Kidney (tissue), 14 donors: Measurements from ENCODE around the gene LAMA1. TPM values are rescaled to one million over a fixed set of nuclear protein-coding genes. Genes with fewer than 3 reads are reported as not detected.
A peak's percentile ranks its signal among the peaks of the same experiment; 100 is the strongest.

Experiments used
- DNase-seq, 5 donors: peaks; one replicate each; pipeline ENCODE4 v3.0.0-alpha.2; 2013 to 2020
- FAIRE-seq: peaks from 2 replicates; lab custom pipeline; 2012; peaks lifted over from hg19 to GRCh38; lab: Jason Lieb, UNC
- H3K27ac ChIP-seq, 2 donors: one replicate each; pipeline ENCODE4 v1.7.0; 2013; ENCODE audit warnings: low read depth in 2 of 2, low read length in 2 of 2, inconsistent platforms in 1 of 2
- H3K27me3 ChIP-seq: one replicate; pipeline ENCODE4 v1.7.1; 2013; ENCODE audit warnings: low read length, inconsistent platforms; ENCODE audit not compliant: control insufficient read depth, insufficient read depth
- H3K36me3 ChIP-seq, 3 donors: one replicate each; pipeline versions ENCODE4 v1.7.0 to v1.7.1; 2013; ENCODE audit warnings: low read length in 3 of 3, control low read depth in 1 of 3, inconsistent platforms in 1 of 3; ENCODE audit not compliant: insufficient read depth in 3 of 3, control insufficient read depth in 2 of 3
- H3K4me1 ChIP-seq, 3 donors: one replicate each; pipeline versions ENCODE4 v1.7.0 to v1.7.1; 2013; ENCODE audit warnings: low read length in 3 of 3, inconsistent platforms in 1 of 3, low read depth in 1 of 3; ENCODE audit not compliant: control insufficient read depth in 2 of 3, insufficient read depth in 2 of 3
- H3K4me3 ChIP-seq, 3 donors: one replicate each; pipeline versions ENCODE4 v1.7.0 to v1.8.1; 2013; ENCODE audit warnings: low read length in 3 of 3, control low read depth in 1 of 3, inconsistent platforms in 1 of 3
- H3K9ac ChIP-seq, 3 donors: one replicate each; pipeline versions ENCODE4 v1.7.0 to v1.7.1; 2013; ENCODE audit warnings: low read length in 3 of 3, control low read depth in 1 of 3, inconsistent platforms in 1 of 3
- H3K9me3 ChIP-seq, 3 donors: one replicate each; pipeline versions ENCODE4 v1.7.0 to v1.7.1; 2013; ENCODE audit warnings: low read length in 3 of 3, control low read depth in 1 of 3, inconsistent platforms in 1 of 3; ENCODE audit not compliant: control insufficient read depth in 2 of 3, insufficient read depth in 1 of 3
- intact Hi-C: fragments of 100-400 bp; cut with DNase I; formaldehyde crosslinking; loops from one replicate; pipeline ENCODE4 v1.11.1; 2022
- polyA plus RNA-seq: library from polyadenylated mRNA; stranded (reverse); fragments of 350-450 nt; fragmentation: Illumina TruSeq; extraction: RNeasy Lipid Tissue Mini Kit (QIAGEN cat#74804); gene quantifications from one replicate; pipeline ENCODE4 v1.2.3, GENCODE V29; 2014; ENCODE audit warnings: low read depth, low replicate concordance; ENCODE audit not compliant: insufficient read depth
- total RNA-seq: library from RNA; stranded (reverse); fragmentation: NEBNext Ultra II Directional; extraction: Animal tissue kit (Norgen Biotek cat#: 25700); gene quantifications from one replicate; pipeline ENCODE4 v1.2.1, GENCODE V29; 2021
- TF ChIP-seq, protein P1 (sequence below): IDR thresholded peaks from 3 replicates; pipeline ENCODE4 v1.5.1; 2012; ENCODE audit warnings: mild to moderate bottlenecking, moderate library complexity, borderline replicate concordance; ENCODE audit not compliant: insufficient read depth; ENCODE audit errors: extremely low read depth
- donor health status: control.
- donor health status: control.
- donor health status: control.
- donor health status: control.
- donor health status: control.
- donor health status: DM: yes; HTN: yes; CAD: no.
- donor health status: Normal renal cell carcinoma (clear cell type).

The LAMA1 gene
- total and polyA plus RNA-seq, 2 donors from 2014 or later: 10.7 to 14.1 TPM

DNA sequence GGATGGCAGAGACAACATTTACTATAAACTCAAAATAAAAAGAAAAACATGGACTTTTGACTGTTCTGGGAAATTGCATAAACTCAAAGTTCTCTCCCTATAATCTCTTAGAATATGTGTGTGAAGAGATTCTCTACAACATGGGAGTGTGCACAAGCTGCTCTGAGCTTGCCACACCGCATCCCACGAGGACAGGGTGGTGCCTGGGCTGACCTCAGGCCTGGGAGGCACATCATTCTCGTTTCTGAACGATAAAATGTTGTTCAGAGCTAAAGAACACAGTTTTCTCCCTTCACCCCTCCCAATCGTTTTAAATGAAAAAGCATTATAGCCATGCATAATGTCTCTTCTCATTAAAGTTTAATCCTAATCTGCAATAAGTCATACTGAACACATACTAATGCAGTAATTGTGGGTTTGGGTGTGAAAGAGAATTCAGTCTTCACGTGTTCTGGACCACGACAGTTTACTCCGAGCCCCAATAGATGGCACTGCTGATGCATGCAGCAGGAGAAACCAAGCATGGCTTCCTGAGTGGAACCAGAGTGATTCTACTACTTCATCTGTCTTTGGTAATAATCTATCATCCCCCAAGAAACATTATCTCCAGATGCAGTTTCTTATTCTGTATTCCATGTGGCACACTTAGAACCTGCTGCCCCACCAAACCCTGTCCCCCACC lies 46.9 kb upstream of the LAMA1 start:
- TF ChIP-seq, protein P1, sequence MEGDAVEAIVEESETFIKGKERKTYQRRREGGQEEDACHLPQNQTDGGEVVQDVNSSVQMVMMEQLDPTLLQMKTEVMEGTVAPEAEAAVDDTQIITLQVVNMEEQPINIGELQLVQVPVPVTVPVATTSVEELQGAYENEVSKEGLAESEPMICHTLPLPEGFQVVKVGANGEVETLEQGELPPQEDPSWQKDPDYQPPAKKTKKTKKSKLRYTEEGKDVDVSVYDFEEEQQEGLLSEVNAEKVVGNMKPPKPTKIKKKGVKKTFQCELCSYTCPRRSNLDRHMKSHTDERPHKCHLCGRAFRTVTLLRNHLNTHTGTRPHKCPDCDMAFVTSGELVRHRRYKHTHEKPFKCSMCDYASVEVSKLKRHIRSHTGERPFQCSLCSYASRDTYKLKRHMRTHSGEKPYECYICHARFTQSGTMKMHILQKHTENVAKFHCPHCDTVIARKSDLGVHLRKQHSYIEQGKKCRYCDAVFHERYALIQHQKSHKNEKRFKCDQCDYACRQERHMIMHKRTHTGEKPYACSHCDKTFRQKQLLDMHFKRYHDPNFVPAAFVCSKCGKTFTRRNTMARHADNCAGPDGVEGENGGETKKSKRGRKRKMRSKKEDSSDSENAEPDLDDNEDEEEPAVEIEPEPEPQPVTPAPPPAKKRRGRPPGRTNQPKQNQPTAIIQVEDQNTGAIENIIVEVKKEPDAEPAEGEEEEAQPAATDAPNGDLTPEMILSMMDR: no peak
- Histone ChIP-seq H3K9ac (no peak overlapping the region), H3K4me1 (no peaks in the 10 kb centered on the region), H3K27ac (no peak overlapping the region), H3K9me3 (no peaks in the 10 kb centered on the region), H3K27me3 (no peaks in the 10 kb centered on the region), H3K36me3 (no peaks in the 10 kb centered on the region), H3K4me3 (no peak overlapping the region)
- FAIRE-seq (no peak), DNase-seq (peak in 2 of 5 donors; percentile 26 to 41)
- intact Hi-C loops: no loop called here

DNA sequence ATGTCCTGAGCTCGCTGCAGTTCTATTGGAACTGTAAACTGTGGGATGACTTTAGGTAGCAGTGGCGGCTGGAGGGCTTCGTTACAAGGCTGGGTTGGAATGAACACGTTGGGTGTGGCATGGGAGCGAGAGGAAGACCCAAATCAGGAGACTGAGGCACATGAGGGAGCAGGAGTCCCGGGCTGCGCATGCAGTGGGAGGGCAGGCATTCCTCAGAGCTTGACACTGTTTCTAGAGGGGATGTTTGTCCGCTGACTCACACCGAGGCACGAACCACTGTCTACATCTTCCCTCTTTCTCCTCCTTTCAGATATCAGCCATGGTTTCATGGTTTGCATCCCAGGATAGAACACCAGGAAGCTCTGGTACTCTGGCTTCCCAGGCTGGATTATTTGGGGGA lies 40.6 kb upstream of the LAMA1 start:
- H3K27ac ChIP-seq: no peak overlapping the region
- DNase-seq (no peak), FAIRE-seq (no peak)
- H3K36me3 ChIP-seq: no peaks in the 10 kb centered on the region
- H3K9me3 ChIP-seq: no peaks in the 10 kb centered on the region
- intact Hi-C loops: no loop called here
- H3K4me1 ChIP-seq: no peaks in the 10 kb centered on the region
- no peaks in the 10 kb centered on the region for H3K27me3 ChIP-seq
- TF ChIP-seq, protein P1: no peak
- H3K9ac ChIP-seq: no peak overlapping the region
- no peak overlapping the region for H3K4me3 ChIP-seq

DNA sequence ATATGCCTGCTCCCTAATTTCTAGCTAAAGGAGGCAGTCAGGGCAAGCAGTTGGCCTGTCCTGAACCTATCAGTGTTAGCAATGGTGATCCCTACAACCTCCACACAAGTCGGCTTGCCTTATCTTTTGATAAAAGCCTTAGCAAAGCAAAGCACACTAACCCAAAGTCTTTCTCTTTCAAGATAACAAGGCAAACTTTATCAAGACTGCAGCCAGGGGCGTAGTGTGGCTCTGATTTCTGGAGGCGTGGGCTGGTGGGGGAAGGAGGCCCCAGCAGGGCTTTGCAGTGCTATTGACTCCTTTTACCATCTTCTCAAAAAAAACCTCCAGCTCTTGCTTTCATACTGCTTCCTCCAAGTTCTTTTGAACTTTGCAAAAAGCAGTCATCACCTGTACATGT lies 40.2 kb upstream of the LAMA1 start:
- DNase-seq: no peak
- FAIRE-seq: no peak
- H3K4me3 ChIP-seq: no peak overlapping the region
- TF ChIP-seq, protein P1: no peak
- H3K9me3 ChIP-seq: no peaks in the 10 kb centered on the region
- no peaks in the 10 kb centered on the region for H3K4me1 ChIP-seq
- H3K27me3 ChIP-seq: no peaks in the 10 kb centered on the region
- H3K9ac ChIP-seq: no peak overlapping the region
- H3K36me3 ChIP-seq: no peaks in the 10 kb centered on the region
- intact Hi-C loops: no loop called here
- H3K27ac ChIP-seq: no peak overlapping the region

DNA sequence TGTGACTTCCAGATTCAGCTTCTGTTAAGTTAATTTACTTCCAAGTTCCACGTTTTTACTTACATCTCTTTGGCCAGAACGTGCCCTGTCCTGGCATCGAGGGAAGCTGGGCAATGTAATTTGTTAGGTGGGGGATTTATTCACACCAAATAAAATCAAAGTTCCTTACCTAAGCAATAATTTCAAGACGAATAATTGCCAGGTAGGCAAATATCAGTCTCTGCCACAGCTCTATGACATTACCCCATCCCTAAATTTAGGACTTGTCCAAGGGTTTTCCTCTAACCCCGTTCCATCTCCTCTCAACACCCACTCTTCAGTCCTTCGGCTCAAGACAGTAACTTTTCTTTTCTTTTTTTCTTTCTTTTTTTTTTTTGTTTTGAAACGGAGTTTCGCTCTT lies 38.3 kb upstream of the LAMA1 start:
- DNase-seq (no peak), FAIRE-seq (no peak)
- intact Hi-C loops: no loop called here
- Histone ChIP-seq H3K4me3 (no peak overlapping the region), H3K4me1 (no peaks in the 10 kb centered on the region), H3K27ac (no peak overlapping the region), H3K9me3 (no peaks in the 10 kb centered on the region), H3K27me3 (no peaks in the 10 kb centered on the region), H3K9ac (no peak overlapping the region), H3K36me3 (no peaks in the 10 kb centered on the region)
- TF ChIP-seq, protein P1: no peak
